ENCODE data around the gene STMN1. TPM values are rescaled to one million over a fixed set of nuclear protein-coding genes. Genes with fewer than 3 reads are reported as not detected.

The STMN1 gene
- polyA plus RNA-seq, 1 donor (not counting 4 experiments of a cell fraction or from before 2014, with no cell fraction given): 82.8 TPM

DNA sequence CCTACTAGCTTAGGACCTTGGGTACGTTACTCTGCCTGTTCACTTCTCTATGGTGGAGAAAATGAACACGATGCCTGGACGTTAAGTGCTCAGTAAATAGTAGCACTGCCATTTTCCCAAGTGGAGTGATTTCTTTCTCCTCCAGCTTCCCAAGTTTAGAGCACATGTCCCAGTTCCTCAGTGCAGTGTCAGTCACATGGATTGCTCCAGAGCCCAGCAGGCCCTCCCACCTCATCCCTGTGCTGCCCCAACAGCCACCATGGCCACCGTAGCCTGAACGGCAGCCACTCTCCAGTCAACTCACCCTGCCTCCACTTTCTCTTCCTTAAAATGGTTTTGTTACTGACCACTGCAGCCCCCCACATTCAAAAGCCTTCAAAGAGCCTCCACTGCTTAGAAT is 8.5 kb downstream of the STMN1 start:
- peaks cover 3 to 33% of the 10 kb centered on the region in 2 experiments for H3K36me3 ChIP-seq (ENCODE audit: control insufficient read depth in 2 of 2, extremely low read depth in 1 of 2, insufficient read depth in 2 of 2, low read length in 2 of 2)
- H3K4me3 ChIP-seq (ENCODE audit: control insufficient read depth in 2 of 3, extremely low read depth in 1 of 3, insufficient read depth in 2 of 3, low read depth in 1 of 3, low read length in 3 of 3): no peak overlapping the region
- peaks cover 3% of the 10 kb centered on the region for H3K79me2 ChIP-seq (ENCODE audit: control insufficient read depth, insufficient read depth, low read length)
- H4K20me1 ChIP-seq (ENCODE audit: control insufficient read depth, extremely low read depth, insufficient read depth, low read length): no peaks in the 10 kb centered on the region
- H3K9ac ChIP-seq (ENCODE audit: control insufficient read depth, extremely low read depth, insufficient read depth, low read length): no peak overlapping the region
- no peak overlapping the region for H2AFZ ChIP-seq (ENCODE audit: control insufficient read depth, low read length)
- H3K9me3 ChIP-seq (ENCODE audit: control insufficient read depth, low read depth, low read length): no peaks in the 10 kb centered on the region
- no peak overlapping the region for H3K4me2 ChIP-seq (ENCODE audit: control insufficient read depth, extremely low read depth, insufficient read depth, low read depth, low read length)
- TF ChIP-seq CTCF (optimal IDR thresholded peaks at IDR 0.05 in 1 of 3, IDR thresholded peaks at IDR 0.05 in 1 of 3, conservative IDR thresholded peaks at IDR 0.05 in 1 of 3; ENCODE audit: extremely low read depth in 1 of 3, insufficient read depth in 2 of 3, low read length in 3 of 3): no peak
- TF ChIP-seq EZH2 (IDR thresholded peaks at IDR 0.05; ENCODE audit: low read length): no peak
- no peak overlapping the region for H3K27ac ChIP-seq (ENCODE audit: control insufficient read depth, insufficient read depth, low read length)
- FAIRE-seq (no peak), DNase-seq (ENCODE audit: low read depth, low spot score) (no peak)
- no peaks in the 10 kb centered on the region for H3K9me1 ChIP-seq (ENCODE audit: control insufficient read depth, extremely low read depth, insufficient read depth, low read length)
- H3K27me3 ChIP-seq (ENCODE audit: control insufficient read depth, extremely low read depth, insufficient read depth, low read length): no peaks in the 10 kb centered on the region
- peaks cover 15% of the 10 kb centered on the region for H3K4me1 ChIP-seq (ENCODE audit: control insufficient read depth, extremely low read depth, insufficient read depth, low read length)
- dilution Hi-C loops (cut with MboI; ENCODE audit: extremely low pct_ligation_motif_present, low sequenced_read_pairs): loop anchor here (25.0 kb wide), 1 partner anchor 90 kb away; the partner anchor contains the start of gene PAFAH2

- FAIRE-seq (no peak), DNase-seq (ENCODE audit: low read depth, low spot score) (no peak)
- Histone ChIP-seq H3K9ac (ENCODE audit: control insufficient read depth, extremely low read depth, insufficient read depth, low read length) (no peak overlapping the region), H3K4me1 (ENCODE audit: control insufficient read depth, extremely low read depth, insufficient read depth, low read length) (peaks cover 28% of the 10 kb centered on the region), H3K9me1 (ENCODE audit: control insufficient read depth, extremely low read depth, insufficient read depth, low read length) (no peaks in the 10 kb centered on the region), H2AFZ (ENCODE audit: control insufficient read depth, low read length) (peak overlapping the region; percentile 13), H3K27me3 (ENCODE audit: control insufficient read depth, extremely low read depth, insufficient read depth, low read length) (no peaks in the 10 kb centered on the region), H3K36me3 (ENCODE audit: control insufficient read depth in 2 of 2, extremely low read depth in 1 of 2, insufficient read depth in 2 of 2, low read length in 2 of 2) (peaks cover 1 to 23% of the 10 kb centered on the region in 2 experiments), H3K4me2 (ENCODE audit: control insufficient read depth, extremely low read depth, insufficient read depth, low read depth, low read length) (no peak overlapping the region), H3K9me3 (ENCODE audit: control insufficient read depth, low read depth, low read length) (no peaks in the 10 kb centered on the region), H3K4me3 (ENCODE audit: control insufficient read depth in 2 of 3, extremely low read depth in 1 of 3, insufficient read depth in 2 of 3, low read depth in 1 of 3, low read length in 3 of 3) (no peak overlapping the region), H3K27ac (ENCODE audit: control insufficient read depth, insufficient read depth, low read length) (no peak overlapping the region), H4K20me1 (ENCODE audit: control insufficient read depth, extremely low read depth, insufficient read depth, low read length) (no peaks in the 10 kb centered on the region), H3K79me2 (ENCODE audit: control insufficient read depth, insufficient read depth, low read length) (no peaks in the 10 kb centered on the region)
- TF ChIP-seq EZH2 (IDR thresholded peaks at IDR 0.05; ENCODE audit: low read length) (no peak), CTCF (optimal IDR thresholded peaks at IDR 0.05 in 1 of 3, IDR thresholded peaks at IDR 0.05 in 1 of 3, conservative IDR thresholded peaks at IDR 0.05 in 1 of 3; ENCODE audit: extremely low read depth in 1 of 3, insufficient read depth in 2 of 3, low read length in 3 of 3) (no peak)
- dilution Hi-C loops (cut with MboI; ENCODE audit: extremely low pct_ligation_motif_present, low sequenced_read_pairs): loop anchor here (25.0 kb wide), 1 partner anchor 91 kb away; the partner anchor contains the start of gene PAFAH2
Measured at GRCh38 chr1:25896266-25896665, 10.0 kb downstream of the STMN1 start.
